Thoracic aorta (tissue), 2 donors: Measurements from ENCODE around the gene CYGB. TPM values are rescaled to one million over a fixed set of nuclear protein-coding genes. Genes with fewer than 3 reads are reported as not detected.

Experiments used
- ATAC-seq: fragments of 150-250 bp; one replicate; pipeline ENCODE4 v1.8.0; 2017; ENCODE audit warnings: low read depth; ENCODE audit not compliant: insufficient number of reproducible peaks, low FRiP score
- DNase-seq: peaks from one replicate; pipeline ENCODE4 v3.0.0-alpha.2; 2020; ENCODE audit warnings: low spot score
- H3K27ac ChIP-seq, 2 donors: fragments of 200-600 bp; sonication (generic); 1 replicate in 1 of 2; 2 replicates in 1 of 2; pipeline ENCODE4 v1.5.1; 2016; ENCODE audit warnings: mild to moderate bottlenecking in 2 of 2, moderate library complexity in 2 of 2
- H3K27me3 ChIP-seq: fragments of 200-600 bp; sonication (generic); replicated peaks from 2 replicates; pipeline ENCODE4 v1.6.0; 2016; ENCODE audit warnings: mild to moderate bottlenecking; ENCODE audit not compliant: insufficient read depth
- H3K36me3 ChIP-seq: fragments of 200-600 bp; sonication (generic); one replicate; pipeline ENCODE4 v1.5.1; 2016
- H3K4me1 ChIP-seq, 2 donors: fragments of 200-600 bp; sonication (generic); 1 replicate in 1 of 2; 2 replicates in 1 of 2; pipeline versions ENCODE4 v1.5.1 to v1.6.0; 2016; ENCODE audit warnings: low read depth in 2 of 2, mild to moderate bottlenecking in 1 of 2; ENCODE audit not compliant: control insufficient read depth in 1 of 2
- H3K4me3 ChIP-seq: fragments of 200-600 bp; sonication (generic); 2 replicates; pipeline ENCODE4 v1.5.1; 2016; ENCODE audit warnings: mild to moderate bottlenecking
- H3K9me3 ChIP-seq: fragments of 200-600 bp; sonication (generic); 2 replicates; pipeline ENCODE4 v1.5.1; 2016
- CTCF ChIP-seq: fragments of 200-600 bp; sonication (generic); IDR thresholded peaks from one replicate; pipeline ENCODE4 v1.5.1; 2019; ENCODE audit warnings: antibody characterized with exemption
- total RNA-seq, 2 donors: library from RNA; depleted of rRNA; stranded (reverse); fragments of >200 nt; gene quantifications; one replicate each; pipeline versions ENCODE4 v1.1.0 to v1.2.3, GENCODE V29; 2016

Gene CYGB
- total RNA-seq, 2 donors from 2014 or later: 8.3 to 17.7 TPM

GRCh38 chr17:76506408-76507345, 30.8 kb downstream of the CYGB start:
- ATAC-seq (peak; percentile 27), DNase-seq (peak; percentile 51)
- H3K4me1 ChIP-seq: peaks cover 5 to 7% of the 10 kb centered on the region in 2 donors
- no peaks in the 10 kb centered on the region for H3K9me3 ChIP-seq
- TF ChIP-seq CTCF: peak; percentile 97
- no peak overlapping the region for H3K4me3 ChIP-seq
- no peaks in the 10 kb centered on the region for H3K27me3 ChIP-seq
- H3K36me3 ChIP-seq: no peaks in the 10 kb centered on the region
- no peak overlapping the region for H3K27ac ChIP-seq

- Histone ChIP-seq H3K4me1 (peaks cover 13 to 29% of the 10 kb centered on the region in 2 donors), H3K9me3 (no peaks in the 10 kb centered on the region), H3K36me3 (no peaks in the 10 kb centered on the region), H3K4me3 (no peak overlapping the region), H3K27me3 (no peaks in the 10 kb centered on the region), H3K27ac (no peak overlapping the region)
- DNase-seq (no peak), ATAC-seq (no peak)
- no peak for TF ChIP-seq CTCF
Observed at GRCh38 chr17:76504117-76504516, 33.4 kb downstream of the CYGB start.

- no peak for TF ChIP-seq CTCF
- ATAC-seq (no peak), DNase-seq (no peak)
- H3K36me3 ChIP-seq: no peaks in the 10 kb centered on the region
- peak overlapping the region in 1 of 2 donors; percentile 75 for H3K27ac ChIP-seq
- no peaks in the 10 kb centered on the region for H3K9me3 ChIP-seq
- H3K4me1 ChIP-seq: peaks cover 23 to 44% of the 10 kb centered on the region in 2 donors
- no peak overlapping the region for H3K4me3 ChIP-seq
- no peaks in the 10 kb centered on the region for H3K27me3 ChIP-seq
Observed at GRCh38 chr17:76502341-76503211, 34.9 kb downstream of the CYGB start.

- TF ChIP-seq CTCF: no peak
- no peaks in the 10 kb centered on the region for H3K36me3 ChIP-seq
- ATAC-seq (no peak), DNase-seq (no peak)
- H3K27ac ChIP-seq: peak overlapping the region; percentile 54 to 75
- H3K27me3 ChIP-seq: no peaks in the 10 kb centered on the region
- H3K9me3 ChIP-seq: no peaks in the 10 kb centered on the region
- peaks cover 23 to 46% of the 10 kb centered on the region in 2 donors for H3K4me1 ChIP-seq
- H3K4me3 ChIP-seq: peak overlapping the region; percentile 84
Observed at GRCh38 chr17:76501827-76502307, 35.6 kb downstream of the CYGB start.
